ENCODE data around the gene KCNAB2.

KCNAB2 gene

DNA sequence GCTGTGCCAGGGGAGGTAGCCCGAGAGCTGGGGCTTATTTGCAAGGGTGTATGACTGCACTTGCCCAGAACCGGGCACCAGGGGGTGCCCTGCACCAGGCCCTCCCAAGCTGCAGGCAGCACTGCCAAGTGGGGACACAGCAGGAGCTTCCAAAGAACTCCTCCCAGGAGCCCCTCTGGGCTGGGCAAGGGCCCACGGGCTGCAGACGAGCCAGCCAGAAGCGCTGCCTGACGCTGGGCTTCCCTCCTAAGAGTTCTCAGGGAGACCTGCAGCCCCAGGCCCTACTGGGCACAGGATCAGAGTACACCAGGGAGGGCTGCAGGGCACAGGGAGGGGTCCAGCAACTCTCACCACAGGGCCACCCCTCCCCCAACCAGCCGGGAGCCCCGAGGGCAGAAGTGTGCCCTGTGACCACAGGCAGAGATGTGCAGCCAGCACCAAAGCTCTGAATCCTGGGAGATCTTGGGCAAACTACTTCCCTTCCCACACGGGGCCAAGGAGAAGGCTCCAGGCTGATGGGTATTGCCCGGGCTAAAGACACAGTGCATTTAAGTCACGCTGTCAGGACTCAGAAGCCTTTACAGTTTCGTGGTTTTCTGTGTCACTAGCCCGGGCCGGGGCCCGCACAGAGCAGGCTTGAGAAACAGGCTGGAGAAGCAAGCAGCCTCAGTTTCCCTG, 63.4 kb downstream of the KCNAB2 start:
- H2AFZ ChIP-seq (ENCODE audit: low read length): no peak overlapping the region
- H3K9ac ChIP-seq (ENCODE audit: low read length): no peak overlapping the region
- no peaks in the 10 kb centered on the region for H4K20me1 ChIP-seq (ENCODE audit: insufficient read depth, low read length)
- no peaks in the 10 kb centered on the region for H3K79me2 ChIP-seq (ENCODE audit: insufficient read depth, low read length)
- no peaks in the 10 kb centered on the region for H3F3A ChIP-seq (ENCODE audit: insufficient read depth, low read length)
- H3K27ac ChIP-seq (ENCODE audit: low read depth, low read length, poor library complexity, severe bottlenecking): no peak overlapping the region
- no peaks in the 10 kb centered on the region for H3K9me3 ChIP-seq (ENCODE audit: low read length)
- no peaks in the 10 kb centered on the region for H3K4me1 ChIP-seq (ENCODE audit: insufficient read depth, low read length, severe bottlenecking)
- no peaks in the 10 kb centered on the region for H3K36me3 ChIP-seq (ENCODE audit: insufficient read depth, low read length)
- H3K27me3 ChIP-seq (ENCODE audit: insufficient read depth, low read length): no peaks in the 10 kb centered on the region
- TF ChIP-seq, protein P1, sequence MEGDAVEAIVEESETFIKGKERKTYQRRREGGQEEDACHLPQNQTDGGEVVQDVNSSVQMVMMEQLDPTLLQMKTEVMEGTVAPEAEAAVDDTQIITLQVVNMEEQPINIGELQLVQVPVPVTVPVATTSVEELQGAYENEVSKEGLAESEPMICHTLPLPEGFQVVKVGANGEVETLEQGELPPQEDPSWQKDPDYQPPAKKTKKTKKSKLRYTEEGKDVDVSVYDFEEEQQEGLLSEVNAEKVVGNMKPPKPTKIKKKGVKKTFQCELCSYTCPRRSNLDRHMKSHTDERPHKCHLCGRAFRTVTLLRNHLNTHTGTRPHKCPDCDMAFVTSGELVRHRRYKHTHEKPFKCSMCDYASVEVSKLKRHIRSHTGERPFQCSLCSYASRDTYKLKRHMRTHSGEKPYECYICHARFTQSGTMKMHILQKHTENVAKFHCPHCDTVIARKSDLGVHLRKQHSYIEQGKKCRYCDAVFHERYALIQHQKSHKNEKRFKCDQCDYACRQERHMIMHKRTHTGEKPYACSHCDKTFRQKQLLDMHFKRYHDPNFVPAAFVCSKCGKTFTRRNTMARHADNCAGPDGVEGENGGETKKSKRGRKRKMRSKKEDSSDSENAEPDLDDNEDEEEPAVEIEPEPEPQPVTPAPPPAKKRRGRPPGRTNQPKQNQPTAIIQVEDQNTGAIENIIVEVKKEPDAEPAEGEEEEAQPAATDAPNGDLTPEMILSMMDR (IDR thresholded peaks at IDR 0.05; ENCODE audit: low read length): peak; percentile 51
- no peak for TF ChIP-seq EZH2 (IDR thresholded peaks at IDR 0.05; ENCODE audit: borderline replicate concordance, low read length)
- H3K9me2 ChIP-seq (ENCODE audit: low read depth, low read length): no peaks in the 10 kb centered on the region
- no peak overlapping the region for H3K4me3 ChIP-seq (ENCODE audit: low read depth, low read length, poor library complexity, severe bottlenecking)
- no peak overlapping the region for H3K4me2 ChIP-seq (ENCODE audit: low read length)

DNA sequence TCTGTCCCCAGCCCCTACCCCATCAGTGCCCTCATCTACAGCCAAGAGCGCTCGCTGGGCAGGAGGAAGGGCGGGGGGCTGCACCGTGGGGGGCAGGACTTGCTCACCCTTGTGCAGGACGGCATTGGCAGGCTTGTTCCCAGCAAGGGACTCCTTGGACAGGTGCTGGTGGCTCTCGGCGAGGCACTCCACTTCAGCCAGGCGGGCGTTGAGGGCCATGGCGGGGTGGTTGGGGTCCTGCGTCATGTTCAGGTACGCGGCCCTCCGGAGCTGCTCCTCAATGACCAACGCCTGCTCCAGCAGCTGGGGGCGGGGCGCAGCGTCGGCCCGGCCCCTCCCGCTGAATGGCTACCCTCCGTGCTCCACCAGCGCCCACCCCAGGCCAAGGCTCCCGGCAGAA, 64.0 kb downstream of the KCNAB2 start:
- H3K27me3 ChIP-seq (ENCODE audit: insufficient read depth, low read length): no peaks in the 10 kb centered on the region
- no peaks in the 10 kb centered on the region for H3K9me3 ChIP-seq (ENCODE audit: low read length)
- H3K27ac ChIP-seq (ENCODE audit: low read depth, low read length, poor library complexity, severe bottlenecking): no peak overlapping the region
- no peaks in the 10 kb centered on the region for H3K79me2 ChIP-seq (ENCODE audit: insufficient read depth, low read length)
- H4K20me1 ChIP-seq (ENCODE audit: insufficient read depth, low read length): no peaks in the 10 kb centered on the region
- no peak overlapping the region for H3K4me3 ChIP-seq (ENCODE audit: low read depth, low read length, poor library complexity, severe bottlenecking)
- TF ChIP-seq, protein P1 (IDR thresholded peaks at IDR 0.05; ENCODE audit: low read length): no peak
- no peak overlapping the region for H2AFZ ChIP-seq (ENCODE audit: low read length)
- no peak overlapping the region for H3K4me2 ChIP-seq (ENCODE audit: low read length)
- no peak overlapping the region for H3K9ac ChIP-seq (ENCODE audit: low read length)
- no peaks in the 10 kb centered on the region for H3K4me1 ChIP-seq (ENCODE audit: insufficient read depth, low read length, severe bottlenecking)
- no peaks in the 10 kb centered on the region for H3F3A ChIP-seq (ENCODE audit: insufficient read depth, low read length)
- no peaks in the 10 kb centered on the region for H3K9me2 ChIP-seq (ENCODE audit: low read depth, low read length)
- no peaks in the 10 kb centered on the region for H3K36me3 ChIP-seq (ENCODE audit: insufficient read depth, low read length)

DNA sequence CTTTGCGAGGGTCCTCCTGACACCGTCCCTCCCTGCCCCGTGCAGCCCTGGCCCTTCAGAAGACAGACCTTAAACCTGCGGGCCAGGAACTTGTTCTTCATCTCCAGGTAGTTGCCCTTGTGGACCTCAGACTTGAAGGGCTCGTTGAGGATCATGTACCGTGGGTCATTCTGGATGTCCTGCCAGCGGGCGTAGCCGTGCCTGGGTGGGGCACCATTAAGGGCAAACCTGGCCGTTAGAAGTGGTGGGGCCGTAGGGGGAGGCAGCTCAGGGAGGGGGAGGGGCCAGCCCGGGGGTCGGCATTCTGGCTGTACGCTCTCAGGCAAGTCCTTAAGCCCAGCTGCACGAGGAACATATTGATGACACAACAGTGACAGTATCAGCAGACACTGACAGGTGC, 64.6 kb downstream of the KCNAB2 start:
- no peaks in the 10 kb centered on the region for H3K36me3 ChIP-seq (ENCODE audit: insufficient read depth, low read length)
- no peaks in the 10 kb centered on the region for H3F3A ChIP-seq (ENCODE audit: insufficient read depth, low read length)
- H3K4me1 ChIP-seq (ENCODE audit: insufficient read depth, low read length, severe bottlenecking): no peaks in the 10 kb centered on the region
- H3K4me2 ChIP-seq (ENCODE audit: low read length): no peak overlapping the region
- H3K79me2 ChIP-seq (ENCODE audit: insufficient read depth, low read length): no peaks in the 10 kb centered on the region
- H3K9ac ChIP-seq (ENCODE audit: low read length): no peak overlapping the region
- H3K9me2 ChIP-seq (ENCODE audit: low read depth, low read length): no peaks in the 10 kb centered on the region
- no peak overlapping the region for H3K27ac ChIP-seq (ENCODE audit: low read depth, low read length, poor library complexity, severe bottlenecking)
- H3K4me3 ChIP-seq (ENCODE audit: low read depth, low read length, poor library complexity, severe bottlenecking): no peak overlapping the region
- H2AFZ ChIP-seq (ENCODE audit: low read length): no peak overlapping the region
- no peaks in the 10 kb centered on the region for H3K27me3 ChIP-seq (ENCODE audit: insufficient read depth, low read length)
- H3K9me3 ChIP-seq (ENCODE audit: low read length): no peaks in the 10 kb centered on the region
- no peaks in the 10 kb centered on the region for H4K20me1 ChIP-seq (ENCODE audit: insufficient read depth, low read length)
- TF ChIP-seq, protein P1 (IDR thresholded peaks at IDR 0.05; ENCODE audit: low read length): no peak
- no peak for TF ChIP-seq EZH2 (IDR thresholded peaks at IDR 0.05; ENCODE audit: borderline replicate concordance, low read length)
